Measurements from ENCODE around the gene LACTBL1.

DNA sequence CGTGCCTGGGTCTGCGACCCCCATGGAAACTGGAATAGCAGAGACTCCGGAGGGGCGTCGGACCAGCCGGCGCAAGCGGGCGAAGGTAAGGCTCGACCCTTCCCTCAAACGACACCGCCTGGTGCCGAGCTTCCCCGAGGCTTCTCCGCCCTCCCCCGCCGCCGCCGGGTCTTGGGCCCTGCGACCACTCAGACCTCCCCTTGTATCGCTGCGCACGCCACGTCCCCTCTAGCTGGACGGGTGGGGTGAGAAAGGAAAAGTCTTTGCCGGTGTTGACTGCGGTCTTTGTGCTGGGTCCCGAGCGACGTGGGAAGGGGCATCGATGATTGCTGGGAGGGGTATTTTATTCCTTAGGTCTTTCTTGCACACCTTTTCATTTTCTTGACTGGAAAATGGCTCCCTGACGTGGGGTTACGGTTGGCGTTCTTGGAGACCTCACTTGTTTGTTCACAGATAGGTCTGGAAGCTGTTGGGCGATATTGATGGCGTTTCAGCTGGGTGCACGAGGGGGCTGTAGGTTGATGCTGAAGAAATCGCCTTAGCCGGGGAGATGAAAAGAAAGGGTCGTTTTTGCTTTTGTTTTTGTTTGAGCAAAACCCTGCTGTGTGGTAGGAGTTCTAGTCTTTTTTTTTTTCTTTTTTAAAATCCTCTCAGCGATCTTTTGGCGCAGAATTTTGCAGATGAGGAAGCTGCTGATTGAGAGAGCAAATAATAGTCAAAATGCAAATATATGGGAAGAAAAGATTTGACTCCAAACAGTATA, 47.4 kb upstream of the LACTBL1 start:
- no peak for TF ChIP-seq POLR2AphosphoS5 (IDR thresholded peaks at IDR 0.05; ENCODE audit: borderline replicate concordance, low read depth, low read length)
- no peak for TF ChIP-seq EZH2 (IDR thresholded peaks at IDR 0.05)
- TF ChIP-seq FOXP2 (optimal IDR thresholded peaks at IDR 0.05; ENCODE audit: control extremely low read depth, extremely low read length, insufficient read depth), result no peak
